GM19468 (cell line): Measurements from ENCODE around the gene CCL15.
"Not testable (repeated sequence)": the region's sequence is repeated elsewhere in the genome, so short reads cannot be mapped to it uniquely, and the experiment has no call there.

Experiments used
- ATAC-seq: cut with Tn5 transposase; IDR thresholded peaks from one replicate; pipeline ENCODE4 v1.9.1; 2021; ENCODE audit warnings: mild to moderate bottlenecking, moderate library complexity, moderate number of reproducible peaks; ENCODE audit not compliant: unreplicated experiment; ENCODE audit errors: extremely low read depth

The CCL15 gene, protein sequence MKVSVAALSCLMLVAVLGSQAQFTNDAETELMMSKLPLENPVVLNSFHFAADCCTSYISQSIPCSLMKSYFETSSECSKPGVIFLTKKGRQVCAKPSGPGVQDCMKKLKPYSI

DNA sequence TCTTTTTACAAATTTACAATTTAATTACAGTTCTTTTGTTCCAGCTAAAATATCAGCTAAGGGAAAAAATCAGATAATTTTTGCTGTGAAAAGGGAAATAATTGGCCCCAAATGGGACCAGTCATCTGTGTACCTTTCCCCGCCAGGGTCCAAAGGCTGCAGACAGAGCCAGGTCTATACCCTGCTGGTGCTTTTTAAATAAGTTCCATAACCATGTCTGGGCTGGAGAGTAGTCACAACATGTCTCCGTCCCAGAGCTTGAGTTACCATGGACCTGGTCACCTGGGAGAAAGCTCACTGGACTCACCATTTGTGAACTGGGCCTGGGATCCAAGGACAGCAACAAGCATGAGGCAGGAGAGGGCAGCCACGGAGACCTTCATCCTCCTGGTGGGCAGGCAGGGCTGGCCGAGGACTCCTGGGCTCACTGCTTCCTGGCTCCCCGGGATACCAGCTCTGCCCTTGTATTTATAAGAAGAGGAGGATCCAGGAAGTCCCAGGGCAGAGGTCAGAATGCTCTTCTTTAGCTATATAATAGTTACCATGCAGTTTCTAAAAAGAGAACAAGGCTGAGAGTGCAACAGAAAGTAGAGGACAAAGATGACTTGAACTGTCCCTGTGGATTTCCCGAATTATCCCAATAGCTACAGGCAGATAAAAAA, at the start of gene CCL15:
CCL15 (minus strand) TSS at position 444 of the 662 bp plus-strand sequence; CDS start at position 383, 61 bp downstream.
- no peak for ATAC-seq

DNA sequence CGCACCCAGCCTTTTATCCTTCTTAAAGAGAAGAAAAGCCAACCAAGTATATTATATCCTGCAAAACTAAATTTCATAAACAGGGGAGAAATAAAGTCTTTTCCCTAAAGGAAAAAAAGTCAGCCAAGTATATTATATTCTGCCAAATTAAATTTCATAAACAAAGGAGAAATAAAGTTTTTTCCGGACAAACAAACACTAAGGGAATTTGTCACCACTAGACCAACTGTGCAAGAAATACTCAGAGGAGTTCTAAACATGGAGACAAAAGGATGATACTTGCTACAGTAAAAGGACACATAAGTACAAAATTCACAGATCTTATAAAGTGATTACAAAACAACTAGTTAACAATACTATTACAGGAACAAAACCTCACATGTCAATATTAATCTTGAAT, 48.3 kb upstream of the CCL15 start:
- ATAC-seq = no peak

DNA sequence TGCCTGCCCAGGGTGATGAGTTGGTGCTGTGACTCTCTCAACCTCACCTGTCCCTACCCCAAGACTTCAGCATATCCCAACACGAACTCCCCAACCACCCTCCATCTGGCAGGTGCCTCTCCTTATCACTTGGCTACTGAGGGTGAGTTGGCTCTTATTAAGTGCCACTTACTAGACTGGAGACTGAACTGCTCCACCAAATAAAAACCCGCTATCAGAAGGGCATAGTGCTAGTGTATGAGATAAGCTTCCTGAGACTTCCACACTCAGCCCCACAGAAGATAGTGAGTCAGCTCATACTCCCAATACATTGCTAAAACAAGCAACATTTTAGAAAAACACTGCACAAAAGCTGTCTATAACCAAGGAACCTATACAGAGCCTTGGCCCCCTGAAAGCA, 46.7 kb upstream of the CCL15 start:
- ATAC-seq = no peak

DNA sequence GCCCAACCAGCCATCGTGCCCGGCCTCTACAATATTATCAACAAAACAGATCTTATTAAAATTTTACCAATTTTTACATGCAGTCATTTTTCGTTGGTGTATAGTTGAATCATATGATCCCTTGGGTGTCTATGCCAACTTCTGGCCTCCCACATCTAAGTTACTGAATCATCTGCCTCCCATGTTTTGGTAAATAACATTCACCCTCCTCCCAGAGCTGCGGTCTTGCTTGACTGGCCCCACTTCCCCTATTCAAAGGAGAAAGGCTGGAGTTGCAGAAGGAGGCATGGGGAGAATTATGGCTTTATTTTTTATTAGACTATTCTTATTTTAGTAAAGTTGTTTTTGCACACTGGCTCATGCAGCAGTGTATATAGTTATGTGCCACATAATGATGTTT, 34.9 kb upstream of the CCL15 start:
- ATAC-seq = no peak

DNA sequence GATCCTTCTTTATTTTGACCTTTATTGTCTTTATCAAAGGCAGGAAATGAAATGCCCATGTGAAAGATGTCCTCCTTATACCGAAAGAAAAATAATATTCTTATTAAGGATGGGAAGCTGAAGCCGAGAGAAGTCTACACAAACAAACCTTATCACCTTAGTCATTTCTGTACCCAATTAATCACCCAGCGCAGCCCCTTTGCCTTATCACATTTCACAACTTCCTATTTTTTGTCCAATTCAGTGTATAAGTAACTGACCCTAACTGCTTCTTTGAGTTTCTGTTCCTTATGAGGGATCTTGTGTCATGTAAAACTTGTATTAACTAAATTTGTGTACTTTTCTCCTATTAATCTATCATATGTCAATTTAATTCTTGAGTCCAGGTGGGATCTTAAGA, 32.8 kb upstream of the CCL15 start:
- no peak for ATAC-seq

DNA sequence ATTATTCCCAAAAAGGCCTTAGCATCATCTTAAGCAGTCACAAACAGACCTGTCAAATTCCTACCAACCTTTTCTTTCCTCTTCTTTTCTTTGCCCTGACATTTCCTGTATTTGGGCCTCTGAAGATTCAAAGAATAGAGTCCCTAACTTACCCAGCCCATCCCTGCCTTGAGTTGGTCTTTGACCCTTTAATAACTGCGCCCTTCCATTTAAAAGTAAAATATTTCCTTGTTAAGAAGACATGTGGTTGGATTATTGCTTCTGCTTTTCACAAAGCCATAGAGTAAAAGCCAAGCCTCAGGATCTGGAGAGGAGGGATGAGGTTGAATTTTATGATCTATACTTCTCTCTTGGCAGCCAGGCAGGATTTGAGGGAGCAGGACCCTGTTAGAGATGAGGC, 29.6 kb upstream of the CCL15 start:
- ATAC-seq = no peak

DNA sequence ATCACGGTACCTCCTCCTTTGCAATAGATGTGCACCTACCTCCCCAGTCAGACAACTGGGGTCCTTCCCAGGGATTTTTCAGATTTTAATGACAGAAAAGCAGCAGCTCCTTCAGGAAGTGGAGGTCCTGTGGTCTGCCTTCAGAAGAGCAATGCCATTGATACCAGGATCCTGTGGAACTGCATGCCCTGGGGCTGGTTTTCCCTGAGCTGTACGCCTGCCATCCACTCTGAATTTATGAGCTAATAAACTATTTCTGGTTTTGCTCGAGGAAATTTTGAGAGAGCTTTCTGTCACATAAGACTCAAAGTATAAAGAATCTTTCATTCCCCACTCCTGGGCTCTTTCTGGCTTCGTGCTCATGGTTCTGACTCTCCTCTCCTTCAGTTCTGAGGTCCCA, 26.4 kb upstream of the CCL15 start:
- no peak for ATAC-seq

DNA sequence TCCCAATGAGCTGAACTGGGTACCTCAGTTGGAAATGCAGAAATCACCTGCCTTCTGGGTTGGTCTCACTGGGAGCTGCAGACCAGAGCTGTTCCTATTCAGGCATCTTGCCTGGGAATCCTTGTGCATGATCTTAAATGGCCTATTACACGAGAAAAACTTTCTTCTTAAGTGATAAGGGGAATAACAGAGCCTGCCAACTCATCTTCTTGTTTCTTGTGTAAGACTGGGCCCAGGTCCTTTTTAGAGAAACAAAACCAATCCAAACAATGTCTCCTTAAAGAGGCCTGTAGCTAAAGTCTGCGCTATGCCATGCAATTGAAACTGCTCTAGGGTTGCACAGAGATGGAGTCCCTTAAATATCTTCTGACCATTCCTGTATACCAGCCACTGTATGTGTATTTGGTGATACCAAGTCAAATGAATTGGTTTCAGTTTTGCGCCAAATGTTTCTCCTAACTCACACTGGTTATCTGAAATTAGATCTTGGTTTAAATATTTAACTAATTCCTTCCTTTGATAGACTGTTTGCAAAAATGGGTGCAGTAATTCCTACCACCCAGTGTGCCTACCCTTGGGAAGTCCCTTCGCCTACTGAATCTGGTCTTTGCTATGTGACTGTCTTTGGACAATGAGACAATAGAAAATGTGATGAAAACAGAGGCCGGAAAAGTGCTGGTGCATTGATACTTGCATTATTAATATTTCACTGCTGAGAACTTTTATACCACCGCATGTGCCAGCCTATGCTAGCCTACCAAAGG, 22.9 kb upstream of the CCL15 start:
- no peak for ATAC-seq

DNA sequence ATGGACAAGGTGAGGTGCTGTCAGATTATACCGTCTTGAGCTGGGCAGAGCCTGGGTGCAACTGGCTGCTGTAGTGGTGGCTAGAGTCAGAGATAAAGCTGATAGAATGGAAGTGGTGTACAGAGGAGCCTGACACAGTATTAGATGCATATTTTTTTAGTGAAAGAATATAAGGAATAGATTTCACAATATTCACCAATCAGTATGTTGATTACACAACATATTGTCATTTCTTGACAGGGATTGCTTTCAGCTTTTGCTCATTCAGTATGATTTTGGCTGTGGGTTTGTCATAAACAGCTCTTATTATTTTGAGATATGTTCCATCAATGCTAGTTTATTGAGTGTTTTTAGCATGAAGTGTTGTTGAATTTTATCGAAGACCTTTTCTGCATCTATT, 18.1 kb upstream of the CCL15 start:
- ATAC-seq = no peak

DNA sequence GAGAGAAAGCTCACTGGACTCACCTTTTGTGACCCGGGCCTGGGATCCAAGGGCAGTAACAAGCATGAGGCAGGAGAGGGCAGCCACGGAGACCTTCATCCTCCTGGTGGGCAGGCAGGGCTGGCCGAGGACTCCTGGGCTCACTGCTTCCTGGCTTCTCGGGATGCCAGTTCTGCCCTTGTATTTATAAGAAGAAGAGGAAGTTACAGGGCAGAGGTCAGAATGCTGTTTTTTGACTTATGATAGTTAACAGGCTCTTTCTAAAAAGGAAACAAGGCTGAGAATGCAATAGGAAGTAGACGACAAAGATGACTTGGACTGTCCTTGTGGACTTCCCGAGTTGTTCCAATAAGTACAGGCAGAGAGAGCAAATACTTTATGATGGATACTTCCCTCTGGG, 16.4 kb upstream of the CCL15 start, which contains the start of gene CCL23:
CCL23 (minus strand) TSS at position 174 of the 400 bp plus-strand sequence; CDS start at position 99, 75 bp downstream.
- no peak for ATAC-seq

DNA sequence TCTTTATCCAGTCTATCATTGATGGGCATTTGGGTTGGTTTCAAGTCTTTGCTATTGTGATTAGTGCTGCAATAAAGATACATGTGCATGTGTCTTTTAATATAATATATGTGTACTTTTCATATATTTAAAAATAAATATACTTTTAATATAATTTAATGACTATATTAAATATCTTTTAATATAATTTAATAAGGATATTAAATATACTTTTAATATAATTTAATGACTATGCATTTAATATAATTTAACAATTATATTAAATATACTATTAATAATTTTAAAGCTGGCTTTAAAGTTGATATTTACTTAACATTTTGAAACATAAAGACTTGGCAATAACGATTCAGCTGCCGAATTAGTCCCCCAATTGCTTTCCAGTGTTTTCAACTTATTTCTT, 15.2 kb upstream of the CCL15 start:
- no peak for ATAC-seq

DNA sequence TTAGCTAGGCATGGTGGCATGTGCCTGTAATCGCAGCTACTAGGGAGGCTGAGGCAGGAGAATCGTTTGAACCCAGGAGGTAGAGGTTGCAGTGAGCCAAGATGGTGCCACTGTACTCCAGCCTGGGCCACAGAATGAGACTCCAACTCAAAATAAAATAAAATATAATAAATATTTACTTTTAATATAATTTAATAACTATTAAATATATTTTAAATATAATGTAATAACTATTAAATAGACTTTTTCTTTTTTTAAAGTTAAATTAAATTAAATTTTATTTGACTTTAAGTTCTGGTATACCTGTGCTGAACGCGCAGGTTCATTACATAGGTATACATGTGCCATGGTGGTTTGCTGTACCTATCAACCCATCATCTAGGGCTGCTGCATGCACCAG, 14.5 kb upstream of the CCL15 start:
- ATAC-seq = not testable (repeated sequence)

DNA sequence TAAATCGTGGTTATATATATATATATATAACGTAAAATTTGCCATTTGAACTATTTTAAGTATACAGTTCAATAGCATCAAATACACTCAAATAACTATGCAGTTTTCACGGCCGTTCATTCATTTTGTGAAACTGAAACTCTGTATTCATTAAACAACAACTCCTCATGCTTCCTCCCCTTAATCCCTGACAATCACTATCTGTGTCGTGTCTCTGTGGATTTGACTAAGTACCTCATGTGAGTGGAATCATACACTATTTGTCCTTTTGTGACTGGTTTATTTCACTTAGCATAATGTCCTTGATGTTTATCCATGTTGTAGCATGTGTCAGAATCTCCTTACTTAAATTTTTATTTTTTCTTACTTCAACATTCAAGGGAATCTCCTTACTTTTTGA, 13.6 kb upstream of the CCL15 start:
- no peak for ATAC-seq

DNA sequence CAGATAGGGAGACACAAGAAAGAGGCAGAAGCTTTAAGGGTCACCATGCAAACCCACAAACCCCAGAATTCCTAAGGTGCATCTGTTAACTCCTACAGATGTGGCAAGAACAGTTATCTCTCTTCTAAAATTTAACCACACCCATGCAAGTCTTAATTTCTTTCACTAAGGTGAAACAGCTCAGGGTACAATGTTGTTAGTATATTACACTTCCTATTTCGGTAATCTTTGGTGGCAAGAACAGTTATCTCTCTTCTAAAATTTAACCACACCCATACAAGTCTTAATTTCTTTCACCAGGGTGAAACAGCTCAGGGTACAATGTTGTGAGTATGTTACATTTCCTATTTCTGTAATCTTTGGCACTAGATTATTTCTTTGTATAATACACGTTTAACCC, 9.8 kb upstream of the CCL15 start:
- ATAC-seq = no peak

DNA sequence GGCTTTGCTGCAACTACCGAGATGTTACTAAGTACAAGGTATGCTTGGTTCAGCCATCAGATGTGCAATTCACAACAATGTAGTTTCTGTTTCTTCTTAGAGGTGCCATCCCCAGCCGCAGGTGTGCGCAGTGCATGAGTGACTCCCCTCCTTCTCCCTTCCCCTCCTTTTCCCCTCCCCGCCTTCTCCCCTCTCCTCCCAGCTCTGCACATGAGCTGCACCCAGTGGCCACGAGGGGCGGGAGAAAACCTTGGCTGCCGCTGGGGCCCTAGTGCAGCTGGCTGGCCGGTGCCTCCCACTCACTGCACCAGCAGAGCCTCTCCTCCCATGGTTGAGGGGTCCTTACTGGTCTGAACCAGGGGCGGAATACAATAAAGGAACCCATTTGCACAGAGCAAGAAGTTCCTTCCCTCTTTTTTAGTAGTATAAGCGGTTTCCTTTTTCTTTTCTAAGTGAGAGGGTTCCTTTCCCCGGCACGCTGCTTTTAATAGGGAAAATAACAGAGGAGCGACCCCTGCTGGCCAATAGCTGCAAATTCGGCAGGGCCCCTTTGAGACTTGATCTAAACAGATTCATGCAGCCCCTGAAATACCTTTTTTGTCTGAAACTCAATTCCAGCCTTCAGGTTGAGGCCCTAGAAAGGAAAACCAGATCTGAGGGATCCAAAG, 7.8 kb upstream of the CCL15 start:
- no peak for ATAC-seq

DNA sequence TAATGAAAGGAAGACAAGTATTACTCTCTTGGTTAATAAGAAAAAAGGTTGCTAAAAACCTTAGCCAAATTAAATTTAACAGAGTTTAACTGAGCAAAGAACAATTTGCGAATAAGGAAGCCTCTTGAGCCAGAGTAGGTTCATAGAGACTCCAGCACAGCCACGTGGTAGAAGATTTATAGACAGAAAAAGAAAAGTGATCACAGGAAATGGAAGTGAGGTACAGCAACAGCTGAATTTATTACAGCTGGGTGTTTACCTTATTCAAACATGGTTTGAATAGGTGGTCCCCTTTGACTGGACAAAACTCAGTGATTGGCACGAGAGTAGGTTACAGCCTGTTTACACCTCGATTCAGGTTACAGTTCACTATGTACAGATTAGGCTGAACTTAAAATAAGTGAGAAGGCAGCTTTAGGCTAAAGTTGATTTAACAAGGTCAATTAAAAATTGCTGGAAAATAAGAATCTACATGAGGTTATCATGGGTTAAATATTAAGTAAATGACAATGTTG, 3.3 kb upstream of the CCL15 start:
- ATAC-seq = no peak

DNA sequence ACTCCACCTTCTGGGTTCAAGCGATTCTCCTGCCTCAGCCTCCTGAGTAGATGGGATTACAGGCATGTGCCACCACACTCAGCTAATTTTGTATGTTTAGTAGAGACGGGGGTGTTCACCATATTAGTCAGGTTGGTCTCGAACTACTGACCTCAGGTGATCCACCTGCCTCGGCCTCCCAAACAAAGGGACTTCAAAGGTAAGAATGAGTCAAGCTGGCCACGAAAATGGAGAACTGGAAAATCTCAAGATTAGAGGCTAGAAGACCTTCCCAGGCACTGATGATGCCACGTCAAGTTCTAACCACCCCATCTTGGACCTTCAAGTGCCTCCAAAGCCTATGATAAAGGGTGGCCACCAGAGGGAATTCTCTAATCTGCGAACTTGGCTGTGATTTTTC, 1.3 kb upstream of the CCL15 start:
- no peak for ATAC-seq

DNA sequence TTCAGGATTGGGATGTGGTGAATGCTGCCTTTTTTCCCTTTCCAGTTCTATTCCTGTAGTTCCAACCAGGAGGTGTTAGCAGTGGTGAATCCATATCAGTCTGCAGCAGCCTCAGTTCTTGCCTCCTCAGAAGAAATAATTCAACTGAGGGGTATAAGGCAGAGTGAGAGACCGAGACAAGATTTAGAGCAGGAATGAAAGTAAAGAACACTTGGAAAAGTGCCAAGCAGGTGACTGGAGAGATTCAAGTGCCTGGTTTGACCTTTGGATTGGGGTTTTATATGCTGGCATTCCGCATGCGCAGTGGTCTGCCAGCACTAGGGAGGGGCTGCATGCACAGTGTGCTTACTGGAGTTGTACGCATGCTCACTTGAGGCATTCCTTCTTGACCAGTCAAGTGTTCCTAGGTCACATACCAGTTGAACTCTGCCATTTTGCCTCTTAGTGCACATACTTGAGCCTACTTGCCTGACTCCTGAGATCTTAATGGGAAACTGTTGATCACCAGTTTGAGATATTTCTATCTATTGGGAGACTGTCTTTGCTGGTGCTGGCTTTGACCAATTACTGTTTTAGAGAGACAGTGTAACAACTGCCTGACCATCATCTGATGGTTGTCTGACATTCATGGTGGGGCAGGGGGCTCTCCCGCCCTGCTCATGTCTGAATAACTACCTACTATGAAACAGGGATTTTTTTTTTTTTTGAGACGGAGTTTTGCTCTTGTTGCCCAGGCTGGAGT, 680 bp upstream of the CCL15 start:
- ATAC-seq = no peak

DNA sequence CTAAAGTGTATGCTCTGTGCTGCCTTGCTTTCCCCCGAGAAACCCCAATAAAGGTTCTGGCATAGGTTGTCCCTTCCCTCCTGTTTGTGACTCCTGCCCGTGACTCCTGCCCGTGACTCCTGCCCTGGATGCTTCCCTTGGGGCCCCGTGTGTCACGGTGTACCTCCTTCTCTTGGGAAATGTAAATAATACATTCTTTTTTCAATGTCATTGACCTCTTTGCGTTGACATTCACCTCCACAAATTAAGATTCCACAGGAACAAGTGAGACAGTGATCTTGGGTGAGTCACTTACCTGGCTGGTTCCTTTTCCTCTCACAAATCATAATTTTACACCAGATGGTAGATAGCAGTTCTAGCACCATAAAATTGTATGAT, 632 bp downstream of the CCL15 start:
- ATAC-seq = no peak

DNA sequence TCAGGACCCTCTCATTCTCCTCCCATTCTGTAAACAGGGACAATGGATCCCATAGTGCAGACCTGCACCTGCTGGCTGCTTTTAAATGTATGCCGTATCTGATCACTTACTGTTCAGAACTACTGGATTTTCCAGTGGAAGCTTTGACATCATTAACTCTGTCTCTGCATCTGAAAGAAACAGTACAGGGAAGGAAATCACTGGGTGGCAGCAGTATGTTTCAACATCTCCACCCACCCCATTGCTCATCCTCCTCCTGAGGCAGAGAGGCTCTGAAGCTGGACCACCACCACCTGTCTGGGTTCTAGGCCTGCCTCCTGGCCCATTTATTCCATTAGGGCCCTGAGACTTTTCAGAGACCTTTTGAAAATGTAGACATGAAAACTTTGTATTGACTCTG, 2.6 kb downstream of the CCL15 start:
- ATAC-seq = no peak
